HG02588 (cell line): ENCODE results near the gene E2F4.

Source experiments
- ATAC-seq: cut with Tn5 transposase; IDR thresholded peaks from one replicate; pipeline ENCODE4 v1.9.1; 2021; ENCODE audit warnings: mild to moderate bottlenecking, moderate library complexity; ENCODE audit not compliant: unreplicated experiment

Gene E2F4

GRCh38 chr16:67247192-67248072 lies 55.5 kb downstream of the E2F4 start, which contains the start of gene FHOD1:
Gene FHOD1 (minus strand): TSS chr16:67247481. CDS start chr16:67247410, 71 bp downstream.
- ATAC-seq, result peak; percentile 46

GRCh38 chr16:67248073-67248400 lies 56.1 kb downstream of the E2F4 start:
- no peak for ATAC-seq
